NT2/D1 (cell line): ENCODE results near the gene COL26A1.

Source experiments
- SUZ12 ChIP-seq: IDR thresholded peaks from 2 replicates; pipeline ENCODE4 v1.6.1; 2011; ENCODE audit not compliant: insufficient read length, insufficient read depth; ENCODE audit errors: extremely low read depth
- YY1 ChIP-seq: IDR thresholded peaks from 2 replicates; pipeline ENCODE4 v1.6.1; 2011; ENCODE audit not compliant: insufficient read length, insufficient read depth
- ZNF274 ChIP-seq: IDR thresholded peaks from 2 replicates; pipeline ENCODE4 v1.6.1; 2011; ENCODE audit warnings: mild to moderate bottlenecking, low read depth, low read length

DNA sequence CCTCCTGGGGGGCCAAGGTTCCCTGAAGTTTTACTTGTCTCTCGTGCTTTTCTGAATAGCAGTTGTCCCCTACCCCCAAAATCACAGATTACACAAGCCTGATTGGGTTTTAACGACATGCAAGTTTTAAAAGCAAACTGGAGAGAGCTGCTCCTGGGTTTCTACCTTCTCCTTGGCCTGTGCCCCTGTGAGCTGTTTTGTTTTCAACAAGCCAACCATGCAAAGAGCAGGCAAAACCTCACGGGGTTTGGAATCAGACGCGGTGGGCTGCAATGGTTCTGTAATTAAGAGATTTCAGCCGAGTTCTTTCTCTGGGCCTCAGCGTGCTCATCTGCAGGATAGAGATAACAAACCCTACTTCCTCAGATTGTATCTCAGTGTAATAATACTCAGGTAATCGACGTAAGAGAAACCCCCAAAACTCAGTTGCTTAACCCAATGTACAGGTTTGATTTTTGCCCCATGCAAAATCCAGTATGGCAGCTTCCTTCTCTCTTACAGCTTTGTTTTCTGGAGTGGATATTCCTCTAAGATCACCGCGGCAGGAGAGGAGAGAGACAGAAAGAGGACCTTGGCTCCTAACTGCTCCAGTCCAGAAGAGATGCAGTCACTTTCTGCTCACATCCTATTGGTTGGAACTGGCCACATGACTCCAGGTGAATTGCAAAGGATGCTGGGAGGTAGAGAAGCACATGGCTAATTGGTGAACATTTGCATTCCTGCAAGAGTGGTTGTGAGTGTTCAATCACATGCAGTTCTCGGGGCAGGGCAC, 224.4 kb downstream of the COL26A1 start:
- TF ChIP-seq YY1 (no peak), ZNF274 (no peak), SUZ12 (no peak)
